GM18498 (cell line): ENCODE results near the gene PELO.
A peak's percentile ranks its signal among the peaks of the same experiment; 100 is the strongest.

Source experiments
- ATAC-seq: cut with Tn5 transposase; IDR thresholded peaks from one replicate; pipeline ENCODE4 v1.9.1; 2021; ENCODE audit warnings: mild to moderate bottlenecking, moderate library complexity; ENCODE audit not compliant: unreplicated experiment

The PELO gene

DNA sequence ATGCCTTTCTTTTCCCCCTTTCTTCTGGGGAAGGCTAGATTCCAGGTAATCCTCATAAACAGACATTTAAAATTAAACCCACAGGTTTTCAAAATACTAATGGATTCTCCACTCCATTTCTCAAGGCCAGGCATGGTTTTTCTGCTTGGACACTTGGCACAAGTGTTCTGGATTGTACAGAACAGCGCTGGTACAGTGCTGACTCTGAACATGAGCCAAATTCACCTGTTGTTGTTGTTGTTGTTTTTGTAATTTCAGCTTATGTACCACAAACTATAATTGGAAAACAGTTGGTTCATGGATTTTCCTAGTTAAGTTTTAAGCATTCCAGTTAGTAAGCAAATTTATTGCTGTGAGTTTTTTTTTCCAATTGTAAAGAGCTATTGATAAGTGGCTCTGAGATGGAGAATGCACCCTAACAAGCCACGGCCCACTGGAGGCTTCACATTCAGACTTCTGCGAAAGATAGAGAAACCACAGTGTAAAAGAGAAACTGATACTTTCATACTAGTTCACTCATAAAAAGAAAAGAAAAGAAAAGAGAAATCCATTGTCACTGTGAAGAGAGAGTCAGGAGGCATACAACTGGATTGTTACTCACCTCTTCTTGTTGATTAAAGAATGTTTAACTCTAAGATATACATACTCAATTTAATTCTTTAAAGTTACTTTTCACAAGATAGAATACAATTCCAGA is 16.2 kb upstream of the PELO start:
- ATAC-seq, result peak; percentile 97

DNA sequence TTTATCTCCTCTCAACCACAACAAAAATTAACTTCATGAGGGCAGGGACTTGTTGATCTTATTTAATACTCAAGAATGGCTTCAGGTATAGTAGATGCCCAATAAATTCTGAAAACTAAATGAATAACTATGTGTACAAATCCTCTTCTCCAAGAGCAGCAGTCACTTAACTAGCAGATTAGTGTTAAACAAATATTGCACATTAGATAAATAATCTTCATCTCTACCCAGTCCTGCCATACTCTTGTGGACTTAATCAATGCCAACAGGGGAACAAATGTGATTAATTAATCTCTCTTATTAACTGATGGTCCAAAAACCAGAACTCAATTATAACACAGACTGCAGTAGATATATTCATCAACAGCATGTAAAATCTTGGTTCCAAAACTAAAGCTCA is 15.0 kb upstream of the PELO start:
- no peak for ATAC-seq

DNA sequence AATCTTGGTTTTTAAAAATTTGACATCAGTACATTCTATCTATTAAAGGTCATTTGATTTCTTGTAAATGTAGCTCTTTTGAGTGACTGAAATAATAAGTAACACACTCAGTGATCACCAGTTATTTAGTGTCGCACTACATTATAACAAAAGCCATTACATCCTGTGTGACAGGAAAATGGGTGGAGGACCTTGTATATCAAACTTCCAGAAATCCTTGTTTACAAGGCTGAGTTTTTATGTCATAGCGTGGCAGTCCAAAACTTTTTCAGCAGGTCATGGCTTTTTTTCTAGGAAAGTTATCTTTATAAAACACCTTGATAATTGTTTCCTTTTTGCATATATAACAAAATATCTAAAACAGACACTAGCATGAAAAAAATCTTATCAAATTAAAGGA is 14.4 kb upstream of the PELO start:
- ATAC-seq, result no peak

DNA sequence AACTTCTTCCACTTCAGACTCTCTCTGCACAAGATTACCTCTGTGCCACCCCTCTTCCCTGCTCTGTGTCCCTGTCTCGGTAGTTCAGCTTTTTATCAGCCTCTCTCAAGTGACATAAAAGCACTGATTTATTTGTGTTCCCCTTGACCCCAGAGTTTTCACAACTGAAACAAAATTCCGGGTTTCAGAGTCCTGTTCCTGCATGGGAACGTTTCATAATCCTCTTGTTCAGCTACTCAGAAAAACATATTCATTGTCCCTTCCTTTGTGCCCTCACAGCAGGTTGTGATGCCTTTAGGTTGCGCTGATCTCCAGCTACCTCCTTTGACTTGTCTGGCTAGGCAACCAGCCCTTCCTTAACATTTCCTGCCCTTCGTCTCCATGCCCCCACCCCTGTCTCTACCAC is 13.7 kb upstream of the PELO start:
- ATAC-seq, result no peak

DNA sequence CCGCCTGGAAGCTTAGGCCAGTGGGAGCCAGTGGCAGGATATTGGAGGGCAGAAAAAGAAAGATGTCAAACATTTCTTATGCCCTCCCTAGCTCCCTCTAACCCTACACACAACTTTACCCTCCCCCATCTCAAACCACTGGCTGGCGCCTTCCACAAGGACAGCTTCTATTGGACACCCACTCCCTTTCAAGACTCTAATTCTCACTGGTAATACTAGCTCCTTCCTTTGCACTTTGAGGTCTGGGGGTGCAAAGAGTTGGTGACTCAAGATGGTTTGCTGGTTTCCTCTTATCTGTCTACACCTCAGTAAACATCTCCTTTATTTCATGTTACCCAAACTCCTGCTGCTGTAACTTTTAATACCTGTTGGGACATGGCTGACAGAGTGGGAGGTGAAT is 11.6 kb upstream of the PELO start:
- no peak for ATAC-seq

DNA sequence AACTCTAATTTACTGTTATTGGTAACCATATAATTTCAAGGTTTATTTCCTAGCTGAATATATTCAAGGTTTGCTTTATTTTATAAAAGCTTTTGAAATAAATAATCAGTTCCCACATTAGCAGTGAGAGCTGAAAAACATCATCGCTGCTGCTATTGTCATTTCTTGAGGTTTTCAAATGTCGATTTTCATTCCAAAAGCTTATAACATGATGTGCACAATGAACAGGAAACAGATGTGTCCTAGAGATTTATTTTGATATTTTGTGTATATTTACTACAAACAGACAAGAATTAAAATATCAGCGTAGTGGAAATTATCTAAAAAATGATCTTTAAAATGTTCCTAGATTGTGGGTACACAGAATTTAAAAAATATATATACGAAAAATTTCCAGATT is 10.5 kb upstream of the PELO start:
- no peak for ATAC-seq

DNA sequence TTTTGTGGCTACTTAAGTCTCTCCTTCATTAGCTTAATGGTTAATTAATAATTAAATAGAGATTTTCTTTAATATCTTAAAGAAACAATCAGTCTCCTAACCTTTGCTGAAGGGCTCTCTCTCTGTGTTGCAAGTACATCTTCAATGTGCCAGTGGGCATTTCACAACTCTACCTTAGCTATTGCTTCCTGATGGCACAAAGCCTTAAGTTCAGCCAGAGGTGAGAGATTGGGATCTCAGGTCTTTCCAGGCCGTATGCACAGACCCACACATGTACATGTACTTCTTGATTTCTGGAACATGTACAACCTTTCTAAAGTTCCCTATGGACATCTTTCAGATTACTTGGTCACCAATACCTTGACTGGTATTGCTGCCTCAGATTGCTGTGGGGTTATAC is 8.9 kb upstream of the PELO start:
- ATAC-seq, result no peak

DNA sequence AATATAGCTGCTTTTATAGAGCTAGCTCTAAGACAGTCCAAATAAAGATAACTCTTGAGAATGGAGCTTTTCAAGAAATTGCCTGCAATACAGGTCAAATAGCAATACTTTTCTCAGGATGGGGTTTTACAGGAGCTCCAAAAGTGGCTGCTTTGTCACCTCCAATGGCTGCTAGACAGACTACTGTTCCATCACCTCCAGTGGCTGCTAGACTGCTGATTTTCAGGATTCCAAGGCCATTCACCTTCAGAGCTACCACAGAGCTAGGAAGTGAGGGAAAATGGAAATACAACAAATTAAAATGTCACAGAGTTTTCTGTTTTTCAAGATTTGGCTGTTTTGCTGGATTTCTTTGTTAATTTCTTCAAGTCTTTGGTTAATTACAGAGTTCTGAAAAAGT is 8.5 kb upstream of the PELO start:
- no peak for ATAC-seq

DNA sequence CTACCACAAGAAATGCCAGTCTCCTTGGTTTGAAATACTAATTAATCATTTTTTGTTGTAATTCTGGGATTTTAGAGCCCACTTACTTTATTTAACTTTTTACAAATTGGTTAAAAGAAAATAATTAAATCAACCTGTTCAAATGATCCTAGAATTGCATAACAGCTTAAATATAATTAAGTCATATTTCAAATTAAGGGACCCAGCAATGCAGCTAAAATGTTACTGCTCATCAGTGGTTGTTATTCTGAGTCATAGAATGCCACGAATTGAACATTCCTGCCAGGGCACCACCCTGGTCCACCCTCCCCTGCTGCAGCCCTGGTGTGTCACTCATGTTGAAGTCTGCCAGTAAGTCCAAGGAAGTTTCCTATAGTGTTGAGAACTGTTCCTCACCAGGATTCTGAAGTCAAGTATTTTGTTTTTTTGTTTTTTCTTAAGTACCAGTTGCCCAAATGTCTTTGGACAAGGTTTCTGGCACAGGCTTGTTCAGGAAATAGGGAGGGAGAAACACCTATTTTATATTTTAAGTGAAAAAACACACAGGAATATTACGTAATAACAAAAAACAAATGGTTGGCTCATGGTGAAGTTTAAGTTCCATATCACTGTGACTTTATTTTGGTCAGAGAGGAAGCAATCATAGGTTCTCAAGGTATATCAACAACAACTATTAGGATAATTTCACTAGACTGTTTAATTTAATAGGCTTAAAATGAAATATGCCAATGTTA is 4.3 kb upstream of the PELO start:
- no peak for ATAC-seq

DNA sequence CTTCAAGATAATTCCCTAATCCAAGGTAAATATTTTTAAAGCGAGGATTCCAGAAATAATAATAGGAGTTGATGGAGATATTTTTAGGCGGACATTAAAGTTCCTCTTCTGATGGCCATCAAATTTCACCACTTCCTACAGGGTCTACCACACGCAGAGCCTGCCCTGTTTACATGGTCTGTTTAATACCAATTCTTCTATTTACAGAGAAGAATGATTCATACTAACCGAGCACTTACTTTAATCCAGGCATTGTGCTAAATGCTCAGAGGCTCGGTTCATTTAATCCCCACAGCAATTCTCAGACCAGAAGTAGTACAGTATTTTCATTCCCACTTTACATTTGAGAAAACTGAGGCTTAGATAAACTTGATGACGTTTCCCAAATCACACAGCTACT is 3.0 kb upstream of the PELO start:
- ATAC-seq, result no peak

DNA sequence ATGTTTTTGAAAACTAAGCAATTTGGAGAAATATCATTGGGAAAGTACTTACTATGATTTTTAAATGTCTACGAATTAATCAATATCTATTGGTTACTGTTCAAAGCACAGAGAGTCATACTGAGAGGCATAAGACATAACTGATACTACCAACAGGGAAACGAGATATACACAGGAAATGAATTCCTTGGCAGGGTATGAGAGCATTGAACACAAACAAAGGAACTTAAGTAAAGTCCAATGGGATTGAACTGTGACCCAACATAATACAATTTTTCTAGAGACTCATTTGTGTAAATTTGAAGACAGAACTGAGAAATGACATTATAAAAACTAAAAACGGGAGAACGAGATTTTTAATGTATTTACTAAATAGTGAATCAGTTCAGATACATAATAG is 1.3 kb upstream of the PELO start:
- ATAC-seq, result no peak

DNA sequence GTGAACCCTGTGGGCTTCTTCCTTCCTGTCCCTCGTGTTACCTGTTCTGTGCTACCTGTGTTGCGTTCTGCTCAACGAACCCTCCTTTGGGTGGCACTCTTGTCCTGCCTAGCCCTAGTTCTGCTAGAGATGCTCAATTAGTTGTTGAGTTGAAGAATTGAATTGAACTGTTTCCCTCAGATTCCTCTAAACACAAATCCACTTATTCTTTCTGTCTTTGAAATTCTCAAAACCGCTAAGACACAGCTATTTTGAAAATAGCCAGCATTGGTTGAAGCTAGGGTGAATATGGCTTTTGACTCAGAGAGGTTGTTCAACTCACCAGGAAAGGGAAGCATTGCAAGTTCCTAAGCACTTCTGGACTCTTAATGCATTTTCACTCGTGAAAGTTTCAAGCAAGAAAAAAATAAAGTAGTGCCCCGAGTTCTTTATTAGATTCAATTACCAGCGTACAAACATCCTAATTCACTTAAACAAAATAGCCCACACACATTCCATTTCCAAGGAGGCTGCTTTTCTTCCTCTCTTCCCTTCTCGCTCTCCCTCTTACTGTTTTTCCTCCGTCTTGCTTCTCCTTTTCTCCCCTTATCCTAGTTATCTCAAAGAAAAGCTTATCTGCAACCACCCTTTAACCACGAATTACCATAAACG is 642 bp upstream of the PELO start:
- peak; percentile 34 for ATAC-seq

DNA sequence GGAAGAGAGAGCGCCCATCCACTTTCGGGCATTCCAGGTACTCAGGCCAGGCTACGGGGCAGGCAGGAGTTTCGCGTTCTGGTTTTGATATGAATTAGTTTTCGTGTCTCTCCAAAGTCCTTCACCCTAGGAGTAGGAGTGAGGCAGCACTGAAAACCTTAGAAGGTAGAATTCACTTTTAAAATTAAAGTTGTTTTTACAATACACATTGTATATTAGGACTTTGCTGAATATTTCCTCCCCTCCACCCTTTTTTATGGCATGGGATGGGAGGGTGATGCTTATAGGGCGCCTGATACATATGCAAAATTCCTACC is 747 bp downstream of the PELO start:
- ATAC-seq, result no peak

DNA sequence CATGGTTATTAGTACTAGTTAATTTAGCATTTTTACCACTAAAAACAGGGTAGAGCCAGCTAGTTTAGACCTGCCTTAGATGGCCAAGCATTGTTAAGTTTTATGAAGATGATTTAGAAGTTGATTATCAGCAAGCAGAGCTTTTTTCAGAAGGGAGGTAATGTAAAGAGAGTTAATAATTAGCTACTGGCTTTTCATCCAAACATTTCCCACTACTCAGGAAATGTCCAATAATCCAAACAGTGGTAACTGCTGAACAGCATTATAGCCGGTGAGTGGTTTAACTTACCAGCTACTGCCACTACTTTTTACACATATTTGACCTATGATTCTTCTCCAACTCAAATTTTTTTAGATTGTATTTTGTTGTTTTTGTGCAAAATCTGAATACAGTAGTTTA is 1.7 kb downstream of the PELO start:
- no peak for ATAC-seq

DNA sequence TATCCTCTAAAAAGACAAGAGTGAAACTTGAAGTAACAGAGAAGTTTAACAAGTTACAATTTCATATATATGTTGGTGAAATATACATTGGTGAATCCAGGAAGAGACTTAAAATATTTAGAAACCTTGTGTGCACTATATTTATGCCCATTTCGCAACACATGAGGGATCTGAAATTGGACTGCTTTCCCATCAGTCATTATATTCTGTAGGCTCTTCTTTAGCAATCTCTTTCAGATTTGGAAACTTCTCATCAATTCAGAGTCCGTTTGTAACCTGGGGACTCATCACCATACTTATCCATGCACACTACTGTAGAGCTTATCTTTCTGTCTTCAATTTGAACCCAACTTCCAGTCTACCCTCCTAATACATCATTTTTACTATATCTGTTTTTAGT is 2.1 kb downstream of the PELO start:
- no peak for ATAC-seq

DNA sequence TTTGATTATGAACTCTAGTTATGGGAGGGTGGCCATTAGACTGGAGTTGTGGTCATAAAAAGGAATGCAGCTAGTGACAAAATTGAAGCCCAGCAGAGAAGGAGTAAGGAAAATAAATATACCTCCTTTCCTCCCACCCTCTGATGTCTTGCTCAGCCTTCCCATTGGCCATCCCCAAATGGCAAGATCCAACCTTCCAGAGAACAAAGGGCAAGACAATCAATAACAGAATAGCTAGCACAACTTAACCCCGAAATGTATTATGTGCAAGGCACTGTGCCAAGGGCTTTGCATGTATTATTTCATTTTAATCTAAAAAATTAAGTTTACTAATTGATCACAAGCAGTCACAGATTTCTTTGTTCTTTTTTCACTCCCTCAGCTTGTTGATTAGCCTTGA is 3.6 kb downstream of the PELO start:
- ATAC-seq, result no peak

DNA sequence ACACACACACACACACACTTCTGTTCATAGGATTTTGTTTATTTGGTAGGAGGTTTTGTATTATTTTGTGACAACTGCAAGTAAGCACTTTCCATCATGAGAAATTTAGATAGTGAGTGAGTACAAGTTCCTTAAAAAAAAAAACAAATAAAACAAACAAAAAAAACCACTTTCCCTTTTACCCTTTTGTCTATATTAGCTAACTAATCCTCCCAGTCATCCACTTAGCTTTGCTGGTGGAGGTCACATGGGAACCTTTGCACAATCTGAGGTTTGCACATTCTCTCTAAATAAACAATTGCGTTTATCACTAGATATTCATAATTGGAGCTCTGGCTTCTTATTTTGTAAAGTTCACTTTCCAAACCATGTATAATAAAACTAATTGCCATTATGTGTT is 6.8 kb downstream of the PELO start:
- ATAC-seq, result no peak

DNA sequence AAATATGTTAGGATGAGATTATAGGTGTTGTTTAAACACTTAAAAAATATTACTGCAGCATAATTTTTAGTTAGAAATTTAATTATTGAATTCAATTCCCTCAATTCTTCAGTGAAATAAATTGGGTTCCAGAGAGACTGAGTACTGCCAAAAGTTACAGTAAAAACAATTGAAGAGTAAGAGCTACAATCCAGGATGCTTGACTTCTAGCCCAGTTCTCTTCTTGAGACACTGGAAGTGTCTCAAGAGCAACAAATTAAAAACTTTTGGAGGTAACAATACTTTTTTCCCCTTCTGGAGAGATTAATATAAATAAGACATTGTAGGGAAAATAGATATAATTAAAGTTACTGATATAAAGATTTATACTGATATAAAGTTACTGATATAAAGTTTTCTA is 8.3 kb downstream of the PELO start:
- ATAC-seq, result no peak

DNA sequence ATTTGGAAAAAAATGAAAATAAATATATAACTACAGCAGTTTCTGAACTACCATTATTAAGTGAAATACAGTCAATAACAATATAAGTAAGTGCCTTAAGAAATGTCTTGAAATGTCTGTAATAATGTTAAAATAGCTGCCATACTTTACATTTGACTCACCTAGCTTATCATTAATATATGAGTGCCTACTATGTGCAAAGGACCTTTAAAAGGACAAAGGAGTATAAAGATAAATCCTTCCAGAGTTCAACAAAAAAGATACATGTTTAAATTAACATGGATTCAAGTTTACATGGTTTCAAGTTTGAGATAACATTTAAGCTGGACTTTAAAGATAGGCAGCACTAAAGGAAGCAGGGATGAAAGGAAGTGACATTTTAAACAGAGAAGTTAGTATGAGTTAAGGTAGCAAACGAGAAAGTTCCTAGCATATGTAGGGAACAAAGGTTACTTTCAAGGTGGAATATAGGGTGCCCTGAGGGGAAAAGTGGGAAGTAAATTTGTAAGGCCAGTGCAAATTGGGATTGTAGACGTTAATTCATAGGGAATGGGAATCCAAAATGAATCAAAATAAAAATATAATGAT is 8.9 kb downstream of the PELO start:
- no peak for ATAC-seq

DNA sequence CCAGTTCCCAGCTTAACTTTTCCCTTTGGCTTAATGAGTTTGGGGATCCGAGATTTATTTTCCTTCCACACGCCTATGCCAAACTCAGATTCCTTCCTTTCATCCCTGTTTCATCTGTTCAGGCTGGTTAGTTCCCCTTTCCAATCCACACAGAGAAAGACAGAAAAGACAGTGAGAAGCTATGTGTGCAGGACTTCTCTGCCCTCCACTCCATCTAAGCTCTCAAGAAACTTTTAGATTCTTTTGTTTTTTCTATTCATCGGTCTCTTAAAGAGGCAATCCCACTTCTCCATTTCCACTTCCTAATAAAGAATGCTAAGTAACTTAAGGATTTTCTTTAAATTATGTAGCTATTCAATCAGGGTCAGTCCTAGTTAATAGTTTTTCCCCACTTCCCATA is 11.2 kb downstream of the PELO start:
- ATAC-seq, result no peak

DNA sequence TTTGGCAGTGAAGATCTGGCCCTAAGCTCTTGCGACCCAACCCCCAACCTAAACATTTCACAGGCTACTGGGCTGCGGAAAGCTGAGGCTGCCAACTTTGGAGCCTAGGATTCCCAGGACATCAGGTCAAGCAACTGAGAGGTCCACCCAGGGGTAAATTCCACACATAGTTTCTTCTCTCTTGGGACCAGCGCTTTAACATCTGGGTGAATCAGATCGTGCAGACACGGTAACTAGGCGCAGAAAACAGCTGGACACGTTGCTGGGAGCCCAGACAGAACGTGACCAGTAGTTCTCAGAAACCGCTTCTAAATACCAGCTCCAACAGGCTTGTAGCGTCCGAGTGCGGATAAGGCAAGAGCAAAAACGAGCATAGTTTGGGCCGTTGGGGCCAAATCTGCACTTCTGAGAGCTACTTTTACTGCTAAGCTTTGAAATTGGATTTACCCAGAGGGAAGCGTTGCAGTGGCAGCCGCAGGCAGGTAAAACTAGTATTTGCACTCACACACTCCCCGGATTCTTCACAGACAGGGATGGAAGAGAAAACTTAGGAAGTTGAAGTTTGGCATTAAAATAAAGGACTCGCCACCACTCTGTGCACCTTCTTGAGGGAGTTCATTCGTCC is 11.8 kb downstream of the PELO start:
- ATAC-seq, result peak; percentile 35

DNA sequence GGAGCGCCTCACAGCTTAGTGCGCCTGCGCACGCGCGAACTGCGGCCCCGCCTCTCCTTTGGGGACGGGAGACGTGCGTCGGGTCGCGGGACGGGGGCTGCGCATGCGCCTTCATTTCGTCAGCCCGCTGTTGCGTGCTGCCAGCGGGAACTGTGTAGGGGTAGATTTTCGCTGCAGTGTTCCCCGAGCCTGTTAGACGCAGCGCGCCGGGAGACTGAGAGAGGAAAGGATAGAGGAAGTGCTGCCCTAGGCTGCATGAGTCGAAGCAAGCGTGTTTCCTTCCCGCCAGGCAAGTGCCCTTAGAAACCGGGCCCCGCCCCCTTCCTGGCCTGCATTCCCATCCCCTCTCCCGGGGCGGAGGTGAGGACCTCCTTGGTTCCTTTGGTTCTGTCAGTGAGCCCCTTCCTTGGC is 12.3 kb downstream of the PELO start:
- peak; percentile 75 for ATAC-seq
